GM23248 (cell line): ENCODE data around the gene EID1. TPM values are rescaled to one million over a fixed set of nuclear protein-coding genes. Genes with fewer than 3 reads are reported as not detected.

ENCODE experiments used
- DNase-seq: peaks from one replicate; pipeline ENCODE4 v3.0.0-alpha.2; 2015
- H2AFZ ChIP-seq: fragments of 200-600 bp; sonication (generic); 2 replicates; pipeline ENCODE4 v1.6.1; 2016; ENCODE audit warnings: antibody characterized with exemption
- H3F3A ChIP-seq: fragments of 200-600 bp; sonication (generic); 2 replicates; pipeline ENCODE4 v1.6.1; 2016; ENCODE audit warnings: mild to moderate bottlenecking, antibody characterized with exemption, mixed run types; ENCODE audit not compliant: insufficient read depth
- H3K27ac ChIP-seq: fragments of 200-600 bp; sonication (generic); 2 replicates; pipeline ENCODE4 v1.5.1; 2016; ENCODE audit warnings: mild to moderate bottlenecking
- H3K27me3 ChIP-seq: fragments of 200-600 bp; sonication (generic); replicated peaks from 2 replicates; pipeline ENCODE4 v1.6.1; 2016; ENCODE audit warnings: mild to moderate bottlenecking; ENCODE audit not compliant: insufficient read depth
- H3K36me3 ChIP-seq: fragments of 200-600 bp; sonication (generic); 2 replicates; pipeline ENCODE4 v1.6.1; 2016; ENCODE audit warnings: low read depth, mild to moderate bottlenecking
- H3K4me1 ChIP-seq: fragments of 200-600 bp; sonication (generic); 2 replicates; pipeline ENCODE4 v1.6.1; 2016; ENCODE audit warnings: mild to moderate bottlenecking; ENCODE audit not compliant: insufficient read depth
- H3K4me2 ChIP-seq: fragments of 200-600 bp; sonication (generic); one replicate; pipeline ENCODE4 v1.6.1; 2016; ENCODE audit warnings: mild to moderate bottlenecking; ENCODE audit not compliant: unreplicated experiment
- H3K4me3 ChIP-seq: fragments of 200-600 bp; sonication (generic); 2 replicates; pipeline ENCODE4 v1.5.1; 2016; ENCODE audit warnings: mild to moderate bottlenecking
- H3K79me2 ChIP-seq: fragments of 200-600 bp; sonication (generic); 2 replicates; pipeline ENCODE4 v1.6.1; 2016; ENCODE audit warnings: mild to moderate bottlenecking; ENCODE audit not compliant: insufficient read depth
- H3K9ac ChIP-seq: fragments of 200-600 bp; sonication (generic); 2 replicates; pipeline ENCODE4 v1.6.1; 2016; ENCODE audit warnings: mild to moderate bottlenecking
- H3K9me2 ChIP-seq: fragments of 200-600 bp; sonication (generic); 2 replicates; pipeline ENCODE4 v1.6.1; 2016; ENCODE audit warnings: mixed run types, mild to moderate bottlenecking, moderate library complexity; ENCODE audit not compliant: insufficient read depth
- H3K9me3 ChIP-seq: fragments of 200-600 bp; sonication (generic); one replicate; pipeline ENCODE4 v1.6.1; 2017; ENCODE audit warnings: low read depth
- H4K20me1 ChIP-seq: fragments of 200-600 bp; sonication (generic); 2 replicates; pipeline ENCODE4 v1.6.0; 2016; ENCODE audit not compliant: insufficient read depth
- EZH2 ChIP-seq: fragments of 200-600 bp; sonication (generic); IDR thresholded peaks from 2 replicates; pipeline ENCODE4 v1.6.1; 2018; ENCODE audit warnings: antibody characterized with exemption, mild to moderate bottlenecking; ENCODE audit not compliant: insufficient read depth, poor library complexity, severe bottlenecking
- EZH2phosphoT487 ChIP-seq: fragments of 200-600 bp; sonication (generic); IDR thresholded peaks from 2 replicates; pipeline ENCODE4 v1.6.1; 2018; ENCODE audit warnings: antibody characterized with exemption, moderate library complexity, mild to moderate bottlenecking, low read depth; ENCODE audit not compliant: insufficient read depth
- WGBS, 2 experiments: methylation state at CpG; one replicate each; pipeline ENCODE4 v1.1.6; 2015 to 2017; ENCODE audit warnings: low lambda C conversion rate in 2 of 2, low coverage in 1 of 2; ENCODE audit errors: missing lambda C conversion rate in 2 of 2; 5-methylcytosine and 5-hydroxymethylcytosine counted together
- in situ Hi-C: fragments of 300-500 bp; cut with MboI; formaldehyde crosslinking; loops from 2 replicates; pipeline ENCODE4 v1.15.0; 2020
- polyA plus RNA-seq: library from polyadenylated mRNA; unstranded; fragments of >200 nt; fragmentation: Nextera tagmentation; extraction: Ambion mirVana; gene quantifications from 2 replicates; pipeline ENCODE4 v1.2.1, GENCODE V29; 2016
- total RNA-seq: library from RNA; depleted of rRNA; stranded (reverse); fragments of >200 nt; shearing (Covaris generic); gene quantifications from 2 replicates; pipeline ENCODE4 v1.2.3, GENCODE V29; 2014

EID1 gene
- total and polyA plus RNA-seq, 2 experiments from 2014 or later, result 281 to 380 TPM

DNA sequence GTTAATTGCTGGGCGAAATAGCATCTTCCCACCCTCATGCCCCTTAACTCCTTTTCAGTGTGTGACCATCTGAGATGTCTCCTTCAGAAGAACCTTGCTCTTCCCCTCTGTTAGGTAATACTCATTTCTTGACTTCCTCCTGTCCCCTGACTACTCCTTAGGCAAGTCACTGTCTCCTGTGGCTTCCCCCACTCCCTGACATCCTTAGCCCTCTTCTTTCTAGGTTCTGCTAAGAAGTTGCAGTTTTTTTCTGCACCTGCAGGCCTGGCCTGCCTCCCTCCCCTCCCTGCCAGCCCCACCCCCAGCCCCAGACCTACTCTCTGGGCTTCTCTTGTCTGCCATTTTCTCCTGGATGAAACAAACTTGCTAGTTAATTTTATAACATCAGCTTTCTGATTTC is 15.2 kb upstream of the EID1 start:
- Histone ChIP-seq H3K27ac (no peak overlapping the region), H3K9ac (no peak overlapping the region), H3K4me3 (no peak overlapping the region), H4K20me1 (no peaks in the 10 kb centered on the region), H3K4me2 (no peak overlapping the region), H3K9me3 (no peaks in the 10 kb centered on the region), H3K36me3 (no peaks in the 10 kb centered on the region), H3K4me1 (peaks cover 50% of the 10 kb centered on the region), H3F3A (peaks cover 40% of the 10 kb centered on the region), H3K79me2 (no peaks in the 10 kb centered on the region), H2AFZ (peak overlapping the region; percentile 48), H3K27me3 (no peaks in the 10 kb centered on the region), H3K9me2 (no peaks in the 10 kb centered on the region)
- TF ChIP-seq EZH2phosphoT487 (no peak), EZH2 (no peak)
- no peak for DNase-seq
- in situ Hi-C loops, result loop anchor here (10.0 to 25.0 kb wide), 4 partner anchors 102 to 1275 kb away; partner anchors contain the start of genes FGF7 and SHC4
- WGBS, 2 experiments, result 88 to 92% methylated on average over 1 of the region's 1 CpG

DNA sequence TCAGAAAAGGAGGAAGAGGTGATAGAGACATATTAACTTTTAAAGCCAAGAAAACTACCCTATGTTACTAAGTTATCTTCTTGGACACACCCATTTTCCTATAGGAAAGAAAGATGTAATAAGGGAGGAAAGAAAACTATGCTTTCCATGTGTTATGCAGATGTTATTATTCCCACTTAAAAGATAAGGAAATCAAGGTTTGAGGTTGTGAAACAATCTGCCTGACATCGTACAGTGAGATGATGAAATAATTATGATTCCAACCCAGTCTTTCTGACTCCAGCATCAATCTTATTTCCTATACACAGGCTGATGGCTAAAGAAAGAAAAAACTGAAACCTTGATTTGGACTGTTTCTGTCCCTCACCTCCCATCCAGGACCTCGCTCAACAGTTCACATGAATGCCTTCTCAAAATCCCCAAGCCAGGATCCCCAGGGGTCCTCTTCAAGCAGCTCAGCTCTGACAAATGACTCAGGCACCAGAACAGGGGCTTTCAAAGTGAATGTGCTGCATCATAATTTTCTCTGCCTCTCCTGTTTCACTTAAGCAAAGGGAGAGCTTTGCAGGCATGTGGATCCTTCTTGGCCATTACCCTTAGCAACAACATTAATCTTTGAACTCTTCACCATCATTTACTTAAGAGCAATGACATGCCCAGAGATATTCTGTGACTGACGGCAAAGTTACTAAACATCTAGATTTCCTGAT is 12.4 kb upstream of the EID1 start:
- in situ Hi-C loops, result loop anchor here (10.0 to 25.0 kb wide), 4 partner anchors 99 to 1272 kb away; partner anchors contain the start of genes FGF7 and SHC4
- H3K79me2 ChIP-seq, result no peaks in the 10 kb centered on the region
- no peaks in the 10 kb centered on the region for H3K9me3 ChIP-seq
- no peaks in the 10 kb centered on the region for H3K9me2 ChIP-seq
- 25 to 28% methylated on average over 3 of the region's 3 CpGs for WGBS, 2 experiments
- peak overlapping the region; percentile 51 for H2AFZ ChIP-seq
- no peaks in the 10 kb centered on the region for H3K36me3 ChIP-seq
- peaks cover 40% of the 10 kb centered on the region; the same call in 1 of the 2 replicates for H3F3A ChIP-seq
- H3K27me3 ChIP-seq, result no peaks in the 10 kb centered on the region
- H3K4me3 ChIP-seq, result 0 out of 2 replicates have a peak overlapping the region, but pooled peaks have one; percentile 4
- H3K4me2 ChIP-seq, result peak overlapping the region; percentile 39
- no peak for TF ChIP-seq EZH2phosphoT487
- no peak for TF ChIP-seq EZH2
- peaks cover 41% of the 10 kb centered on the region for H3K4me1 ChIP-seq
- peak; percentile 65 for DNase-seq
- peak overlapping the region; percentile 74 for H3K27ac ChIP-seq
- peak overlapping the region; percentile 47 for H3K9ac ChIP-seq
- no peaks in the 10 kb centered on the region for H4K20me1 ChIP-seq

DNA sequence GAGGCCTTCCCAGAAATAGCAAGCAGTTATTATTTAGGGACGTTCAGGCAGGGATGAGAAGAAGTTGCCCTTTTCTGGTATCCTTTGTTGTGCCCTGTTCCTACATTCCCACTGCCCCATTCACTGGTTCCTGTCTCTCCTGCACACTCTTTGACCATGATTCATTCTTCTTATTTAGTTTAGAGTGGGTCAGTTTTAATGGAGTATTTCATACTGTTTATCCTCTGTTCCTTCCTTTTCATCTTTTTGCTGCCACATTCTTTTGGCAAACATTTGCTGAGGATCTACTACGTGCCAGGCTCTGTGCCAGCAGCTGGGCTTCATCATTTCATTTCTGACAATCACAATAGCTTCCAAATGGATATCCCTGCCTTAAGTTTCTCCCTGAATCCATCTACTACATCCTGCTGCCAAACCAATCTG is 11.8 kb upstream of the EID1 start:
- peak overlapping the region; percentile 39 for H3K4me2 ChIP-seq
- H3F3A ChIP-seq, result peaks cover 44% of the 10 kb centered on the region; the same call in 1 of the 2 replicates
- H3K4me1 ChIP-seq, result peaks cover 41% of the 10 kb centered on the region
- peak overlapping the region; percentile 51 for H2AFZ ChIP-seq
- H3K27ac ChIP-seq, result peak overlapping the region; percentile 74
- 0 out of 2 replicates have a peak overlapping the region, but pooled peaks have one; percentile 4 for H3K4me3 ChIP-seq
- no peaks in the 10 kb centered on the region for H3K79me2 ChIP-seq
- no peaks in the 10 kb centered on the region for H3K27me3 ChIP-seq
- H3K9me2 ChIP-seq, result no peaks in the 10 kb centered on the region
- no peaks in the 10 kb centered on the region for H4K20me1 ChIP-seq
- DNase-seq, result peak; percentile 69
- H3K9me3 ChIP-seq, result no peaks in the 10 kb centered on the region
- no peaks in the 10 kb centered on the region for H3K36me3 ChIP-seq
- 0 to 2% methylated on average over 2 of the region's 2 CpGs for WGBS, 2 experiments
- in situ Hi-C loops, result loop anchor here (10.0 to 25.0 kb wide), 4 partner anchors 99 to 1271 kb away; partner anchors contain the start of genes FGF7 and SHC4
- H3K9ac ChIP-seq, result peak overlapping the region; percentile 47
- TF ChIP-seq EZH2 (no peak), EZH2phosphoT487 (no peak)

DNA sequence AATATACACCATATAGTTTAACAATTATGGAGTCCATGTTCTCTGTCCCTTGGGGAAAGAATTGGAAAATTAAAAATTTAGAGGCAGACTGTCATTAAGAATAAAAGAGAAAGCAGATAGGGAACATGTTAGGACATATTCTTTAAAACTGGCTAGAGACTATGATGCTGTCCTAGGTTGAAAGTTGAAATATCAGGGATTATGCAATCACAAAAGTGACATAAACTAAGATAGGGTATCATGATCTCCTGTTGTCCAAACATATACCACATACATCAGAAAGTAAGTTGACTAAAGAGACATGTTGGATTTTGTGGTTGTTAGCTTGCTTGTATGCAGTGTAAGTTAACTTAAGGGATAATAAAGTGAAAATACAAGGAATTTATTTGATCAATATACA is 9.9 kb upstream of the EID1 start:
- Histone ChIP-seq H3K36me3 (no peaks in the 10 kb centered on the region), H3K4me1 (peaks cover 35% of the 10 kb centered on the region), H3K27ac (peak overlapping the region; percentile 41), H3F3A (peaks cover 45% of the 10 kb centered on the region; the same call in 1 of the 2 replicates), H3K4me2 (peak overlapping the region; percentile 43), H3K4me3 (no peak overlapping the region), H3K9ac (no peak overlapping the region), H2AFZ (peak overlapping the region; percentile 27; the same call in 1 of the 2 replicates), H4K20me1 (no peaks in the 10 kb centered on the region), H3K79me2 (no peaks in the 10 kb centered on the region), H3K27me3 (no peaks in the 10 kb centered on the region), H3K9me2 (no peaks in the 10 kb centered on the region), H3K9me3 (no peaks in the 10 kb centered on the region)
- TF ChIP-seq EZH2 (no peak), EZH2phosphoT487 (no peak)
- in situ Hi-C loops, result loop anchor here (10.0 to 25.0 kb wide), 4 partner anchors 97 to 1269 kb away; partner anchors contain the start of genes FGF7 and SHC4
- no peak for DNase-seq
